ENCODE results near the gene PDLIM1.

GRCh38 chr10:95221124-95221523, 69.7 kb downstream of the PDLIM1 start:
- TF ChIP-seq CTCF (IDR thresholded peaks at IDR 0.05) (no peak), POLR2A (IDR thresholded peaks at IDR 0.05) (no peak)
